Aorta (tissue), 5 donors: ENCODE data around the gene AKT1S1. TPM values are rescaled to one million over a fixed set of nuclear protein-coding genes. Genes with fewer than 3 reads are reported as not detected.
A peak's percentile ranks its signal among the peaks of the same experiment; 100 is the strongest.

Experiments
- ATAC-seq: fragments of 200-7000 bp; cut with Tn5 transposase; one replicate; pipeline ENCODE4 v1.9.1; 2022; ENCODE audit warnings: moderate library complexity; ENCODE audit not compliant: low FRiP score
- DNase-seq, 2 donors: peaks; one replicate each; pipeline ENCODE4 v3.0.0-alpha.2; 2020
- H3K27ac ChIP-seq, 2 donors: one replicate each; pipeline ENCODE4 v1.5.1; 2013; ENCODE audit warnings: low read length in 2 of 2, mild to moderate bottlenecking in 2 of 2, moderate library complexity in 2 of 2, control low read depth in 1 of 2, inconsistent platforms in 1 of 2, low read depth in 1 of 2
- H3K27me3 ChIP-seq, 2 donors: one replicate each; pipeline ENCODE4 v1.6.1; 2013; ENCODE audit warnings: control low read depth in 1 of 2, low read length in 1 of 2, mild to moderate bottlenecking in 1 of 2, moderate library complexity in 1 of 2; ENCODE audit not compliant: insufficient read depth in 2 of 2, control insufficient read depth in 1 of 2
- H3K36me3 ChIP-seq, 2 donors: one replicate each; pipeline ENCODE4 v1.6.1; 2013; ENCODE audit warnings: control low read depth in 1 of 2, low read length in 1 of 2, mild to moderate bottlenecking in 1 of 2; ENCODE audit not compliant: insufficient read depth in 2 of 2, control insufficient read depth in 1 of 2
- H3K4me1 ChIP-seq, 2 donors: one replicate each; pipeline ENCODE4 v1.6.1; 2013; ENCODE audit warnings: low read length in 2 of 2, control low read depth in 1 of 2, mild to moderate bottlenecking in 1 of 2, moderate library complexity in 1 of 2; ENCODE audit not compliant: insufficient read depth in 2 of 2, control insufficient read depth in 1 of 2
- H3K4me3 ChIP-seq, 2 donors: one replicate each; pipeline ENCODE4 v1.5.1; 2013; ENCODE audit warnings: low read length in 2 of 2, control low read depth in 1 of 2, mild to moderate bottlenecking in 1 of 2
- H3K9me3 ChIP-seq: one replicate; pipeline ENCODE4 v1.6.1; 2013; ENCODE audit warnings: mild to moderate bottlenecking, low read length; ENCODE audit not compliant: control insufficient read depth
- WGBS, 2 donors: extraction: QIAGEN DNeasy Blood & Tissue Kit; methylation state at CpG; one replicate each; pipeline ENCODE4 v1.1.7; 2013; 5-methylcytosine and 5-hydroxymethylcytosine counted together
- intact Hi-C, 2 donors: fragments of 100-400 bp; cut with DNase I; formaldehyde crosslinking; loops; one replicate each; pipeline versions ENCODE4 v1.14.2 to v1.15.0; 2022
- polyA plus RNA-seq, 2 donors: library from polyadenylated mRNA; stranded (reverse); fragments of 200-250 nt; gene quantifications; one replicate each; pipeline ENCODE4 v1.2.3, GENCODE V29; 2013
- total RNA-seq, 2 donors: library from RNA; stranded (reverse); fragmentation: NEBNext Ultra II Directional; extraction: Animal tissue kit (Norgen Biotek cat#: 25700); gene quantifications; one replicate each; pipeline ENCODE4 v1.2.1, GENCODE V29; 2021
- donor health status: healthy with polysubstance abuse.
- donor health status: Bipolar disorder and iron deficiency.
- donor health status: DM: no; HTN: no; CAD: no.
- donor health status: DM: no; HTN: no; CAD: no.
- donor health status: DM: yes; HTN: yes; CAD: no.

Gene AKT1S1
- total and polyA plus RNA-seq, 4 donors: 24.4 to 44.6 (median 27.7) TPM

DNA sequence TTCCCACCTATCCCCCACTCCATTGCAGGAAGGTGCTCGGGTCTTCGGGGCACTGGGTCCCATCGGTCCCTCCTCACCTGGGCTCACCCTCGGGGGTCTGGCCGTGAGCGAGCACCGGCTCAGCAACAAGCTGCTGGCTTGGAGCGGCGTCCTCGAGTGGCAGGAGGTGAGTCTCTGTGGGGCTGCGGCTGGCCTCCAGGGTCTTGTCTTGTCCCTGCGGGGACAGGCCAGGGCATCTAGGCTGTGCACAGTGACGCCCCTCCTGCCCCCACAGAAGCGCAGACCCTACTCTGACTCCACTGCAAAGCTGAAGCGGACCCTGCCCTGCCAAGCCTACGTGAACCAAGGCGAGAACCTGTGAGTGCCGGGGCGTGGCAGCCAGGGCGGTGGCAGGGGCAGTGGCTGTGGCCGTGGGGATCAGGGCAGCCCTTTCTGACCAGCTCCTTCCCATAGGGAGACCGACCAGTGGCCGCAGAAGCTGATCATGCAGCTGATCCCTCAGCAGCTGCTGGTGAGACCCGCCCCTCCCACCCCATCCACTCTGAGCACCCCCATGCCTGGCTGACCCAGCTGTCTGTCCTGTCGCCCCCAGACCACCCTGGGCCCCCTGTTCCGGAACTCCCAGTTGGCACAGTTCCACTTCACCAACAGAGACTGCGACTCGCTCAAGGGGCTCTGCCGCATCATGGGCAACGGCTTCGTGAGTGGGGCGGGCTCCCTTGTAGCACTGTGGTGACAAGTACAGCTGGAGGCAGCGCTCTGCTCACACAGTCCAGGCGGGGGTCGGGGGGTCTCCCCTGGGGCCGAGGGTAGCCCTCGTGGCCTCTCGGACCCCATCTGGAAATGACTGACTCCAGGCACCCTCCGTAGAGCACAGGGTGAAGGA is 22.5 kb downstream of the AKT1S1 start:
- H3K4me1 ChIP-seq: no peaks in the 10 kb centered on the region
- ATAC-seq: no peak
- H3K9me3 ChIP-seq: no peaks in the 10 kb centered on the region
- intact Hi-C loops: loop anchor here in 1 of 2 donors (5.0 kb wide), 1 partner anchor 37 kb away; the partner anchor contains the start of gene MED25
- H3K27me3 ChIP-seq: no peaks in the 10 kb centered on the region
- WGBS, 2 donors: 84 to 85% methylated on average over 39 of the region's 39 CpGs
- H3K4me3 ChIP-seq: no peak overlapping the region
- H3K27ac ChIP-seq: no peak overlapping the region
- H3K36me3 ChIP-seq: no peaks in the 10 kb centered on the region
- no peak for DNase-seq

- no peak for ATAC-seq
- Histone ChIP-seq H3K27ac (no peak overlapping the region), H3K27me3 (no peaks in the 10 kb centered on the region), H3K4me1 (no peaks in the 10 kb centered on the region), H3K4me3 (no peak overlapping the region), H3K9me3 (no peaks in the 10 kb centered on the region), H3K36me3 (no peaks in the 10 kb centered on the region)
- no peak for DNase-seq
- WGBS, 2 donors: 84 to 87% methylated on average over 10 of the region's 10 CpGs
- intact Hi-C loops: loop anchor here in 1 of 2 donors (5.0 kb wide), 1 partner anchor 37 kb away; the partner anchor contains the start of gene MED25
These were observed 23.2 kb downstream of the AKT1S1 start for GRCh38 chr19:49853852-49854377.

GRCh38 chr19:49852631-49853126 is 24.5 kb downstream of the AKT1S1 start:
- DNase-seq (no peak), ATAC-seq (no peak)
- H3K27ac ChIP-seq: no peak overlapping the region
- H3K4me3 ChIP-seq: no peak overlapping the region
- no peaks in the 10 kb centered on the region for H3K4me1 ChIP-seq
- H3K27me3 ChIP-seq: no peaks in the 10 kb centered on the region
- no peaks in the 10 kb centered on the region for H3K9me3 ChIP-seq
- H3K36me3 ChIP-seq: no peaks in the 10 kb centered on the region
- intact Hi-C loops: loop anchor here in 1 of 2 donors (5.0 kb wide), 1 partner anchor 35 kb away; the partner anchor contains the start of gene MED25
- WGBS, 2 donors: 71 to 78% methylated on average over 14 of the region's 14 CpGs

- intact Hi-C loops: loop anchor here (2.0 to 5.0 kb wide), 3 partner anchors 15 to 34 kb away; partner anchors contain the start of genes MED25 (in 2 of the 2) and PNKP (in 1 of the 2)
- no peaks in the 10 kb centered on the region for H3K36me3 ChIP-seq
- peak overlapping the region in 1 of 2 donors; percentile 84 for H3K27ac ChIP-seq
- no peaks in the 10 kb centered on the region for H3K27me3 ChIP-seq
- 0 to 1% methylated on average over 74 to 78 of the region's 78 CpGs for WGBS, 2 donors
- H3K4me3 ChIP-seq: peak overlapping the region; percentile 93 to 97
- no peaks in the 10 kb centered on the region for H3K4me1 ChIP-seq
- H3K9me3 ChIP-seq: no peaks in the 10 kb centered on the region
- ATAC-seq (peak; percentile 5), DNase-seq (peak in 1 of 2 donors; percentile 82)
These were observed 25.5 kb downstream of the AKT1S1 start for GRCh38 chr19:49851456-49852259.

DNA sequence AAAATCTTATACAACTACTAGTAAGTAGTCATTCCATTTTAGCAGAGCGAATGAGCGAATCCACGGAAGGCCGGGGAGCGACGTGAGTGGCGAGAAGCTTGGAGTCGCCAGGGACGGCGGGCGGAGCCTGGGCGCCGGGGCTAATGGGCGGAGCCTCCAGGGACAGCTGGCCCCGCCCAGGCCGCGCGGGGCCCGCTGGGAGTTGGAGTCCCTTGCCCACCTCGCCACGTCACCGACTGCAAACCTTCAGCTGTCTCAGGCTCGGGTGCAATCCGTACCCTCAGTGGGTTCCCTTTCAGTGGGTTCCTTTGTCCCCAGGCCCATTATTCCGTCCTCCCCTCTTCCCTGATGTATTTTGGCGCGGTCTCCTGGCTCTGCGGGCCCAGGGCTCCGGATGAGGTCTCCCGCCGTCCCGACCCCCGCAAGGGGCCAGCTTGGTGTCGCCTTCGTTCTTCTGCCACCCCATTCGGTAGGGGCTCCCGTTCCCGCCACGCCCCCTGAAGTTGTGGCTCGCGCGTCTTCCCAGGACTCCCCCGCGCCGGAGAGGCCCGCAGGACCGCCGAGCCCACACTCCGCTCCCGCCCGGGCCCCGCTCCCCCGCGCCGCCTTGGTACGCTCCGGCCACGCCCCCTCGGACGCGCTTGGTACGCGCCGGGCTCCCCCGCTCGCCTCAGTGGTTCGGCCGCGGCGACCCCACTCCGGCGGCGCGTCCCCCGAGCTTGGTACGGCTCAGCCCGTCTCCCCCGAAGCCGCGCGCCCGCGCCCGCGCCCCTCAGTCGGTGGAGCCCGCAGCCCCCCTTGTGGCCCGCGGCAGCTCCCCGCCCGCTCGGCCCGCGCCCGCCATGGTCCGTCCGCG is 26.4 kb downstream of the AKT1S1 start, which contains the start of gene PTOV1:
TSS of gene PTOV1 (plus strand) at position 673 of the 856 bp plus-strand sequence.
- no peaks in the 10 kb centered on the region for H3K36me3 ChIP-seq
- ATAC-seq: peak; percentile 96
- H3K27me3 ChIP-seq: no peaks in the 10 kb centered on the region
- H3K4me1 ChIP-seq: no peaks in the 10 kb centered on the region
- intact Hi-C loops: loop anchor here (2.0 to 5.0 kb wide), 3 partner anchors 16 to 33 kb away; partner anchors contain the start of genes MED25 (in 2 of the 2) and PNKP (in 1 of the 2)
- H3K27ac ChIP-seq: peak within 1 kb of the TSS; percentile 84 to 99
- H3K9me3 ChIP-seq: no peaks in the 10 kb centered on the region
- peak; percentile 94 to 97 for DNase-seq
- H3K4me3 ChIP-seq: peak within 1 kb of the TSS; percentile 93 to 97
- WGBS, 2 donors: 1% methylated on average over 77 to 98 of the region's 98 CpGs

DNA sequence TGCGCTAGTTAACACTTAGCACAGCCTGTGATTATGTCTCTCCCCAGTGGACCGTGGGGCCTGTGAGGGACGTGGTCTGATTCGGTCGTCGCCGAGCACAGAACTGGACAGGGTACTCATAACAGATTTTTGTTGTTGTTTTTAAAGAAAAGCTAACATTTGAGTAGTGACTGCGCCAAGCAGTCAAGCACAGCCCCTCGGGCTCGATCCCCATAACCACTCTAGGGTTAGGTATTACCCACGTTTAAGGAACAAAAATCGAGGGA is 27.0 kb downstream of the AKT1S1 start:
- no peaks in the 10 kb centered on the region for H3K9me3 ChIP-seq
- H3K4me3 ChIP-seq: no peak overlapping the region
- WGBS, 2 donors: 62 to 67% methylated on average over 12 of the region's 12 CpGs
- no peaks in the 10 kb centered on the region for H3K36me3 ChIP-seq
- H3K4me1 ChIP-seq: no peaks in the 10 kb centered on the region
- H3K27me3 ChIP-seq: no peaks in the 10 kb centered on the region
- intact Hi-C loops: loop anchor here (2.0 to 5.0 kb wide), 3 partner anchors 17 to 33 kb away; partner anchors contain the start of genes MED25 (in 2 of the 2) and PNKP (in 1 of the 2)
- H3K27ac ChIP-seq: no peak overlapping the region
- ATAC-seq (no peak), DNase-seq (no peak)

GRCh38 chr19:49849433-49850220 is 27.5 kb downstream of the AKT1S1 start:
- no peak for ATAC-seq
- H3K4me1 ChIP-seq: no peaks in the 10 kb centered on the region
- H3K36me3 ChIP-seq: no peaks in the 10 kb centered on the region
- no peak overlapping the region for H3K27ac ChIP-seq
- no peak overlapping the region for H3K4me3 ChIP-seq
- intact Hi-C loops: loop anchor here (2.0 to 5.0 kb wide), 3 partner anchors 17 to 32 kb away; partner anchors contain the start of genes MED25 (in 2 of the 2) and PNKP (in 1 of the 2)
- H3K9me3 ChIP-seq: no peaks in the 10 kb centered on the region
- WGBS, 2 donors: 92 to 93% methylated on average over 15 of the region's 15 CpGs
- no peaks in the 10 kb centered on the region for H3K27me3 ChIP-seq
- DNase-seq: no peak
